GM08714 (cell line): ENCODE results near the gene TMPRSS12.
"Not testable (repeated sequence)": the region's sequence is repeated elsewhere in the genome, so short reads cannot be mapped to it uniquely, and the experiment has no call there.

Experiments used
- H3K4me3 ChIP-seq: fragments of 200-500 bp; sonication (Bioruptor generic); 2 replicates; pipeline ENCODE4 v1.5.1; 2014; ENCODE audit warnings: mild to moderate bottlenecking, low read length, inconsistent platforms
- ZNF274 ChIP-seq: IDR thresholded peaks from 2 replicates; pipeline ENCODE4 v1.6.1; 2012; ENCODE audit warnings: mild to moderate bottlenecking, low read depth, low read length

Gene TMPRSS12

GRCh38 chr12:50929831-50930230 lies 87.1 kb downstream of the TMPRSS12 start:
- TF ChIP-seq ZNF274, result no peak
- H3K4me3 ChIP-seq, result no peak overlapping the region

GRCh38 chr12:50930477-50930876 lies 87.8 kb downstream of the TMPRSS12 start:
- H3K4me3 ChIP-seq, result not testable (repeated sequence)

GRCh38 chr12:50932787-50933280 lies 90.1 kb downstream of the TMPRSS12 start:
- H3K4me3 ChIP-seq, result no peak overlapping the region
- TF ChIP-seq ZNF274, result no peak

- no peak for TF ChIP-seq ZNF274
- no peak overlapping the region for H3K4me3 ChIP-seq
Observed at GRCh38 chr12:50933459-50934124, 90.9 kb downstream of the TMPRSS12 start.

GRCh38 chr12:50934371-50934851 lies 91.7 kb downstream of the TMPRSS12 start:
- TF ChIP-seq ZNF274, result no peak
- no peak overlapping the region for H3K4me3 ChIP-seq

GRCh38 chr12:50934981-50935807 lies 92.5 kb downstream of the TMPRSS12 start:
- no peak overlapping the region for H3K4me3 ChIP-seq
- TF ChIP-seq ZNF274, result no peak

GRCh38 chr12:50936821-50937530 lies 94.2 kb downstream of the TMPRSS12 start:
- H3K4me3 ChIP-seq, result no peak overlapping the region
- TF ChIP-seq ZNF274, result no peak
